GM10266 (cell line): ENCODE measurements around the gene PRDX6.
"Not testable (repeated sequence)": the region's sequence is repeated elsewhere in the genome, so short reads cannot be mapped to it uniquely, and the experiment has no call there.

ENCODE experiments used
- DNase-seq: peaks from one replicate; pipeline ENCODE4 v3.0.0; 2012; ENCODE audit errors: extremely low spot score
- TF ChIP-seq, protein P1 (sequence below): IDR thresholded peaks from 2 replicates; pipeline ENCODE4 v1.5.1; 2012; ENCODE audit warnings: mild to moderate bottlenecking, low read depth; ENCODE audit not compliant: control insufficient read depth, insufficient read depth; ENCODE audit errors: missing control alignments

The PRDX6 gene

DNA sequence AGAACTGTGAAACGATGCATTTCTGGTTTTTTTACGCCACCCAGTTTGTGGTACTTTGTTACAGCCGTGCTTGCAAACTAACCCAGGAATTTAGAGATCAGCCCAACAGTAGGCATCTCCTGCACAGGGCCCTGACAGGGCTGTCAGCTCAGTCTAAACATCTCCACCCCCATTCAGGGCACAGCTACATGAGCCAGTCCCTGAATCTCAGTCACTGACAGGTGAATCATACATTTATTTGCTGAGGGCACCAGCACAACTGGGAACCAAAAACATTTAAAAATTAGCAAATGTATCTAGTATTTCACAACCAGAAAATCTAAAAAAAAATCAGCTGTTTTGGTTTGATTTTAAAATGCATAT, 30.7 kb downstream of the PRDX6 start:
- DNase-seq, result no peak
- TF ChIP-seq, protein P1, sequence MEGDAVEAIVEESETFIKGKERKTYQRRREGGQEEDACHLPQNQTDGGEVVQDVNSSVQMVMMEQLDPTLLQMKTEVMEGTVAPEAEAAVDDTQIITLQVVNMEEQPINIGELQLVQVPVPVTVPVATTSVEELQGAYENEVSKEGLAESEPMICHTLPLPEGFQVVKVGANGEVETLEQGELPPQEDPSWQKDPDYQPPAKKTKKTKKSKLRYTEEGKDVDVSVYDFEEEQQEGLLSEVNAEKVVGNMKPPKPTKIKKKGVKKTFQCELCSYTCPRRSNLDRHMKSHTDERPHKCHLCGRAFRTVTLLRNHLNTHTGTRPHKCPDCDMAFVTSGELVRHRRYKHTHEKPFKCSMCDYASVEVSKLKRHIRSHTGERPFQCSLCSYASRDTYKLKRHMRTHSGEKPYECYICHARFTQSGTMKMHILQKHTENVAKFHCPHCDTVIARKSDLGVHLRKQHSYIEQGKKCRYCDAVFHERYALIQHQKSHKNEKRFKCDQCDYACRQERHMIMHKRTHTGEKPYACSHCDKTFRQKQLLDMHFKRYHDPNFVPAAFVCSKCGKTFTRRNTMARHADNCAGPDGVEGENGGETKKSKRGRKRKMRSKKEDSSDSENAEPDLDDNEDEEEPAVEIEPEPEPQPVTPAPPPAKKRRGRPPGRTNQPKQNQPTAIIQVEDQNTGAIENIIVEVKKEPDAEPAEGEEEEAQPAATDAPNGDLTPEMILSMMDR, result no peak

DNA sequence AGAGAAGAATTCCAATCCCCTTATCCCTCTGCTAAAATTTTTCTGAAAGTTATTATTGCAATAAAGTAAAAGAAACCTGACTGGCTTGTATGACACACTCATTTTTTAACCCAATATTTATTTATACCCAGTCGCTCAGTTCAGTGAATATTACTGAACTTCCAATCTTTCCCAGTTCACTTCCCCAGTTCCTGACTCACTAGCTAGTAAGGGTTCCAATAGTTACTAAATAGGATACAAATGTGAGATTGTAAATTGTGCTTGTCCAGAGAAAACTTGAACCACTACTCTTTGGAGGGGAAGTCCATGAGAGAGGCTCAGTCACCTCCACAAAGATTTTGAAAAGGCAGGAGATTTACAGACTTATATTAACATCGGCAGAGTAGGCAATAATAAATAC, 31.4 kb downstream of the PRDX6 start:
- DNase-seq, result no peak
- TF ChIP-seq, protein P1, result no peak

DNA sequence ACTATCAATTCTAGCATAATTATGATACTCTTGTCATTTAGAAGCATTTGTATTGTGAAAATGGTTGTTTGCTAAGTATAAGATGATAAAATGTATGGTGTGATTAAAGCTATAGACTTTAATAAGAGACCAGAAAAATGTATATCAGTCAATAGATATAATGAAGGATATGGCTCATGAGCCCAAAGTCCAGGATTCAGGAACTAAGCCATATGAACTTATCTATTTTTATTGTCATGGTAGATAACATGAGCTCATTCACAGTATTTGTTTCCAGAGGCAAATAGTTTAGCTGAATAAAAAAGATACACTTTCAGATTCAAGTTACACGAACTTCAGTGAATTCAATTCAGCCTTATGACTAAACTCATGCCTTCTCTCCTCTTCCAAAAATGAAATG, 32.7 kb downstream of the PRDX6 start:
- TF ChIP-seq, protein P1, result no peak
- no peak for DNase-seq

DNA sequence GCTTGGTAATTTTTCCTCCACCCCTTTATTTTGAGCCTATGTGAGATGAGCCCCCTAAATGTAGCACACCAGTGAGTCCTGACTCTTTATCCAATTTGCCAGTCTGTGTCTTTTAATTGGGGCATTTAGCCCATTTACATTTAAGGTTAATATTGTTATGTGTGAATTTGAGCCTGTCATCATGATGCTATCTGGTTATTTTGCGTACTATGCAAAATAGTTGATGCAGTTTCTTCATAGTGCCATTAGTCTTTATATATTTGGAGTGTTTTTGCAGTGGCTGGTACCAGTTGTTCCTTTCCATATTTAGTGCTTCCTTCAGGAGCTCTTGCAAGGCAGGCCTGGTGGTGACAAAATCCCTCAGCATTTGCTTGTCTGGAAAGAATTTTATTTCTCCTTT, 37.4 kb downstream of the PRDX6 start:
- not testable (repeated sequence) for DNase-seq

DNA sequence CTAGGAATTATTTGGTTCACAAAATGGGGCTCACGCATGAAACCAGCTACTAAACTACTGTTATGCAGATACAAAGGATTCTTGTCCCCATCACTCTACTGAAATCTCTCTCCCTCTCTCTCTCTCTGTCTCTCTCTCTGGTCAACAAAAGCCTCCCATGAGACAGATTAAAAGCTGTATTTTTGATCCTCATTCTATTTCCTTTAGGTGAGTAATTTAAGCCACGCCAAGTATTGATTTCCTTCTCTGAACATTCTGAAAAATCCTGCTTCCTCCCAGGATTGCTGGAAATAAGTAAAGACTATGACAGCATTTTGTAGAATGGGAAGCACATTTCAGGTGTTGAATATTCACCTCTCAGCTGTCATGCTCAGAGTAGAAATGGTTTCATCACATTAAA, 43.7 kb downstream of the PRDX6 start:
- no peak for DNase-seq
- TF ChIP-seq, protein P1, result no peak

DNA sequence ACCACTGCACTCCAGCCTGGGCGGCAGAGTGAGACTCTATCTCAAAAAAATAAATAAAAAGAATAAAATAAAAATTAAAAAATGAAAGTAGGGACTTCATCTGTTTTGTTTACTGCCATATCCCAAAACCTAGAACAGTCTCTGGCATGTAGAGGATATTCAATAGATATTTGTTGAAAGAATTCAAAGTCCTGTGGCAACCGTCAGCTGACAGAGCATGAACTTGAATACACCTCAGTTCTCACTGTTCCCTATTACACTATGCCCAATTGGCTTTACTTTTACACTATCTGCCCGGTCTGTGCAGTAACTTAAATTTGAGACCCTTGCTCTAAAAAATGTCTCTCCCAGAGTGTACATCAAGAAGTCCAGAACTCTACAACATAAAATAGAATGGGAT, 46.2 kb downstream of the PRDX6 start:
- TF ChIP-seq, protein P1, result no peak
- no peak for DNase-seq

DNA sequence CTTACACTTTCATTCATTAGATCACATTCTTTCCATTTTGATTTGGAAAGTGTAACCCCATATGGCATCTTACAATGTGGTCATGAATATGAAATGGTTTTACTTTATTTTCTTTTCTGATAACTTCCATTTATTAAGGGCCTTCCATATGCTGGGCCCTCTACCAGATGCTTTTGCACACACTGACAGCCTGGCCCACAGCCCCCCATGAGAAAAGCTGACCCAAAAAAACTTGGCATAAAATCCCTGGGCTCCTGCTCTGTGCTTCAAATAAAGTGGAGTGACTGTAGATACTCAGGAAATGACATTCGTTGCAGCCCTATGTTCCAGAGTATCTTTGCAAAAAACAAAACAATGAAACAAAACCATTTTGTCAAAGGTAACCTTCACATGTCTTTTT, 48.8 kb downstream of the PRDX6 start:
- TF ChIP-seq, protein P1, result no peak
- DNase-seq, result no peak

DNA sequence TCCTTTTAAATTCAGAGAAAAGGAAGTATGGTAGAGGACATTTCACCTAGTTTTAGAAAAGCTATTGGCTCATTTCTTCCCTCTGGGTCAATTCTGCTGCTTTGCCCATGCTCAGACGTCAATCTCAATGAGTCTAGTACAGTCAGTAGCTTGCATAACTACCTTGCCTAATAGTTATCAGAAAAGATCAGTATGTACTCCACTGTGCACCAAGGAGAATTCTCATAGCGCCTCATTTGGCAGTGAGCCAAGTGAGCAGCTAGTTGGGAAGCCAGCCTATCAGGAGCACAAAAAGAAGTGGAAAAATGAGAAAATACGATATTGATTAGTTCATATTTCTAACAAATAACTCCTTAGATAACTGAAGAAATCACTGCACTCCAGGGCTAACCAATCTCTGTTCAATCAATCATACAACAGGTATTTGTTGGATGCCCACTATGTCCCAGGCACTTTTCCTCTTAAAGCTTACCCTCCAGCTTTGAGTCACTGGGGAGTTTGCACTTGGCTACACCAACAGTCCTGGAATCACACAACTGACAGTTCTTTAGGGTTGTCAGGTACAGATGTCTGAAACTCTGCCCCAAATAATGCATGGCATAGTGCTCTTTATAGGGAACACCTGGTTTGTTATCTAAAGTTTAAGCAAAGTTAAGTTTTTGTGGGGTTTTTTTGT, 50.2 kb downstream of the PRDX6 start:
- no peak for DNase-seq
- TF ChIP-seq, protein P1, result no peak
